ENCODE data around the gene MRPL42.

DNA sequence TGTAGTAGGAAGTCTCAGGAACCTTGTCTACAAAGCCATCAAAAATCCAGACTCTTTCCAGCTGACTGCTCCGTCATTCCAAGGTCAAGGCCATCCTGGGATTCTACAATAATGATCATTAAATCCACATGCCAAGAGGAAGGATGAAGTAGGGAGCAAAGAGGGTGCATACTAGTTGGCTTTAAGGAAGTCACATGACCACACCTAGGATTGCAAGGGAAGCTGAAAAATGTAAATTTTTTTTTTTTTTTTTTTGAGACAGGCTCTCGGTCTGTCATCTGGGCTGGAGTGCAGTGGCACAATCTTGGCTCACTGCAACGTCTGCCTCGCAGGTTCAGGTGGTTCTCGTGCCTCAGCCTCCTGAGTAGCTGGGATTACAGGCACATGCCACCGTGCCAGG lies 7.3 kb upstream of the MRPL42 start:
- TF ChIP-seq CTCF (optimal IDR thresholded peaks at IDR 0.05 in 1 of 3, IDR thresholded peaks at IDR 0.05 in 1 of 3, conservative IDR thresholded peaks at IDR 0.05 in 1 of 3; ENCODE audit: extremely low read depth in 1 of 3, insufficient read depth in 2 of 3, low read length in 3 of 3): no peak
- TF ChIP-seq EZH2 (IDR thresholded peaks at IDR 0.05; ENCODE audit: low read length): no peak

Measured in keratinocyte (primary cell).